OCI-LY1 (cell line): Measurements from ENCODE around the gene NCKAP5L.
A peak's percentile ranks its signal among the peaks of the same experiment; 100 is the strongest.

Experiments used
- H2AFZ ChIP-seq: fragments of 200-600 bp; sonication (generic), shearing (Covaris generic); 2 replicates; pipeline ENCODE4 v1.6.0; 2014; ENCODE audit warnings: antibody characterized with exemption, mild to moderate bottlenecking, low read length
- H3F3A ChIP-seq: fragments of 200-600 bp; sonication (generic), shearing (Covaris generic); 2 replicates; pipeline ENCODE4 v1.6.0; 2014; ENCODE audit warnings: mild to moderate bottlenecking, antibody characterized with exemption, low read length, moderate library complexity; ENCODE audit not compliant: insufficient read depth
- H3K27ac ChIP-seq: fragments of 200-600 bp; sonication (generic); 2 replicates; pipeline ENCODE4 v1.5.1; 2014; ENCODE audit warnings: low read length, mixed run types, mild to moderate bottlenecking, low read depth; ENCODE audit not compliant: poor library complexity, severe bottlenecking
- H3K27me3 ChIP-seq: fragments of 200-600 bp; sonication (generic); 2 replicates; pipeline ENCODE4 v1.6.0; 2014; ENCODE audit warnings: antibody characterized with exemption, mild to moderate bottlenecking, low read length, moderate library complexity; ENCODE audit not compliant: insufficient read depth
- H3K36me3 ChIP-seq: fragments of 200-600 bp; sonication (generic); 2 replicates; pipeline ENCODE4 v1.6.1; 2014; ENCODE audit warnings: mild to moderate bottlenecking, antibody characterized with exemption, low read length, moderate library complexity, mixed read lengths; ENCODE audit not compliant: insufficient read depth
- H3K4me1 ChIP-seq: fragments of 200-600 bp; sonication (generic); 2 replicates; pipeline ENCODE4 v1.5.1; 2014; ENCODE audit warnings: mild to moderate bottlenecking, low read length, moderate library complexity; ENCODE audit not compliant: insufficient read depth, severe bottlenecking
- H3K4me2 ChIP-seq: fragments of 200-600 bp; sonication (generic), shearing (Covaris generic); 2 replicates; pipeline ENCODE4 v1.6.1; 2014; ENCODE audit warnings: low read length
- H3K4me3 ChIP-seq: fragments of 200-600 bp; sonication (generic); 2 replicates; pipeline ENCODE4 v1.5.1; 2014; ENCODE audit warnings: low read length, low read depth, mild to moderate bottlenecking, mixed read lengths; ENCODE audit not compliant: poor library complexity, severe bottlenecking
- H3K79me2 ChIP-seq: fragments of 200-600 bp; shearing (Covaris generic); 2 replicates; pipeline ENCODE4 v1.6.1; 2016; ENCODE audit warnings: mixed run types, low read length, mixed read lengths; ENCODE audit not compliant: insufficient read depth
- H3K9ac ChIP-seq: fragments of 200-600 bp; sonication (generic), shearing (Covaris generic); 2 replicates; pipeline ENCODE4 v1.6.1; 2014; ENCODE audit warnings: mild to moderate bottlenecking, low read length, mixed read lengths
- H3K9me2 ChIP-seq: fragments of 200-600 bp; sonication (generic), shearing (Covaris generic); 2 replicates; pipeline ENCODE4 v1.6.1; 2014; ENCODE audit warnings: low read depth, mild to moderate bottlenecking, low read length, mixed read lengths
- H3K9me3 ChIP-seq: fragments of 200-600 bp; shearing (Covaris generic); 2 replicates; pipeline ENCODE4 v1.6.1; 2014; ENCODE audit warnings: low read length, mixed read lengths
- H4K20me1 ChIP-seq: fragments of 200-600 bp; sonication (generic), shearing (Covaris generic); 2 replicates; pipeline ENCODE4 v1.6.0; 2016; ENCODE audit warnings: mild to moderate bottlenecking, low read length; ENCODE audit not compliant: insufficient read depth
- CTCF ChIP-seq: fragments of 200-600 bp; sonication (generic), shearing (Covaris generic); IDR thresholded peaks from 2 replicates; pipeline ENCODE4 v1.5.1; 2017; ENCODE audit warnings: mild to moderate bottlenecking, antibody characterized with exemption, low read length, moderate library complexity, mixed read lengths
- EZH2 ChIP-seq: fragments of 200-600 bp; sonication (generic), shearing (Covaris generic); IDR thresholded peaks from 2 replicates; pipeline ENCODE4 v1.8.0; 2017; ENCODE audit warnings: borderline replicate concordance, mixed run types, mild to moderate bottlenecking, antibody characterized with exemption, low read length, moderate library complexity, mixed read lengths

NCKAP5L gene

GRCh38 chr12:49842519-49843352 is 14.5 kb upstream of the NCKAP5L start, which contains the start of gene BCDIN3D:
TSS of gene BCDIN3D (minus strand) at chr12:49843106. CDS start at chr12:49843087, 19 bp downstream.
- H3K79me2 ChIP-seq, result no peaks in the 10 kb centered on the region
- TF ChIP-seq EZH2, result no peak
- TF ChIP-seq CTCF, result no peak
- H3K36me3 ChIP-seq, result no peaks in the 10 kb centered on the region
- peak within 1 kb of the TSS; percentile 95 for H3K9ac ChIP-seq
- H3K9me2 ChIP-seq, result no peaks in the 10 kb centered on the region
- no peaks in the 10 kb centered on the region for H3K27me3 ChIP-seq
- peak within 1 kb of the TSS; percentile 43 for H2AFZ ChIP-seq
- H3K27ac ChIP-seq, result peak within 1 kb of the TSS; percentile 66
- peak within 1 kb of the TSS; percentile 88 for H3K4me2 ChIP-seq
- no peaks in the 10 kb centered on the region for H4K20me1 ChIP-seq
- no peaks in the 10 kb centered on the region for H3F3A ChIP-seq
- H3K9me3 ChIP-seq, result no peaks in the 10 kb centered on the region
- peaks cover 15% of the 10 kb centered on the region for H3K4me1 ChIP-seq
- H3K4me3 ChIP-seq, result peak within 1 kb of the TSS; percentile 88

GRCh38 chr12:49838973-49839633 is 10.9 kb upstream of the NCKAP5L start:
- H3K4me1 ChIP-seq, result peaks cover 15% of the 10 kb centered on the region
- H2AFZ ChIP-seq, result no peak overlapping the region
- H3K27ac ChIP-seq, result no peak overlapping the region
- H3K4me2 ChIP-seq, result no peak overlapping the region
- H3K36me3 ChIP-seq, result no peaks in the 10 kb centered on the region
- H4K20me1 ChIP-seq, result no peaks in the 10 kb centered on the region
- H3K79me2 ChIP-seq, result no peaks in the 10 kb centered on the region
- H3K9me2 ChIP-seq, result no peaks in the 10 kb centered on the region
- no peak overlapping the region for H3K4me3 ChIP-seq
- peak; percentile 84 for TF ChIP-seq CTCF
- no peak for TF ChIP-seq EZH2
- no peaks in the 10 kb centered on the region for H3K27me3 ChIP-seq
- H3K9me3 ChIP-seq, result no peaks in the 10 kb centered on the region
- H3F3A ChIP-seq, result peaks cover 5% of the 10 kb centered on the region; the same call in 1 of the 2 replicates
- no peak overlapping the region for H3K9ac ChIP-seq

- no peak overlapping the region for H2AFZ ChIP-seq
These were observed 4.7 kb upstream of the NCKAP5L start for GRCh38 chr12:49832836-49833421.

More at GRCh38 chr12:49832836-49833421, 4.7 kb upstream of the NCKAP5L start:
- Histone ChIP-seq H3K9ac (no peak overlapping the region), H3F3A (peaks cover 5% of the 10 kb centered on the region; the same call in 1 of the 2 replicates), H3K4me2 (no peak overlapping the region), H3K9me2 (no peaks in the 10 kb centered on the region), H3K27ac (no peak overlapping the region), H3K27me3 (no peaks in the 10 kb centered on the region), H3K36me3 (no peaks in the 10 kb centered on the region), H3K9me3 (no peaks in the 10 kb centered on the region), H3K79me2 (no peaks in the 10 kb centered on the region), H3K4me1 (peaks cover 8% of the 10 kb centered on the region), H4K20me1 (no peaks in the 10 kb centered on the region), H3K4me3 (no peak overlapping the region)
- TF ChIP-seq EZH2, result no peak
- no peak for TF ChIP-seq CTCF
